EH (cell line): ENCODE results near the gene RIMS1.
"Not testable (repeated sequence)": the region's sequence is repeated elsewhere in the genome, so short reads cannot be mapped to it uniquely, and the experiment has no call there.

ENCODE experiments used
- DNase-seq: peaks from one replicate; pipeline ENCODE4 v3.0.0-alpha.2; 2015; ENCODE audit warnings: low read depth

Gene RIMS1

GRCh38 chr6:71977884-71978283 is 91.5 kb downstream of the RIMS1 start:
- DNase-seq: no peak

- DNase-seq: peak; percentile 2
Observed at GRCh38 chr6:71979911-71980310, 93.6 kb downstream of the RIMS1 start.

- no peak for DNase-seq
Observed at GRCh38 chr6:71982389-71982788, 96.0 kb downstream of the RIMS1 start.

- DNase-seq: no peak
Observed at GRCh38 chr6:71983131-71983530, 96.8 kb downstream of the RIMS1 start.

DNA sequence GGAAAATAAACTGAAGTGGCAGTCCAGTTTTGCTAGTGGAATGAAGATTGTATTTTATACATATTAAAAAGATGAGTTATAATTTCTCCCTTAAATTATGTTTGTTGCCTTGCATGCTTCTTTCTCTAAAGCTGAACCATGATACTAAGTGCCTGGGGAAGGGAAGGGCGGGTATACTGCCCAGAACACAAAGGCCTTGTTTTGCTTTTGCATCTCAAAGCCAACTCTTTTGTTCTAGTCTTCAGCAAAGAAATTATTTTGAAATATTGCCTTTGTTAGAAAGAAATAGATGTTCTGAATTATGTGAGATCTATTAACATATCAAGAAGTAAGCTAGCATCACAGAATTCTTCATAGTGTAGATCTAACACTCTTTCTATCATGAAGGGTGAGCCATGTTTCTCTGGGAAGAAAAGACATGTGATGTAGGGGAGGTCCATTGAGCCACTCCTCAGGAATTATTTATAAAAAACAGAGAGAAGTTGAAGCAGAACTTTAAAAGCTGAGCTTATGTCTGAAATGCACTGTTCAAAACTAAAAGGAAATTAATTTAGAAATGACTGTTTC is 108.4 kb downstream of the RIMS1 start:
- no peak for DNase-seq

GRCh38 chr6:71997341-71997740 is 111.0 kb downstream of the RIMS1 start:
- no peak for DNase-seq

GRCh38 chr6:72002415-72002814 is 116.1 kb downstream of the RIMS1 start:
- DNase-seq: no peak

DNA sequence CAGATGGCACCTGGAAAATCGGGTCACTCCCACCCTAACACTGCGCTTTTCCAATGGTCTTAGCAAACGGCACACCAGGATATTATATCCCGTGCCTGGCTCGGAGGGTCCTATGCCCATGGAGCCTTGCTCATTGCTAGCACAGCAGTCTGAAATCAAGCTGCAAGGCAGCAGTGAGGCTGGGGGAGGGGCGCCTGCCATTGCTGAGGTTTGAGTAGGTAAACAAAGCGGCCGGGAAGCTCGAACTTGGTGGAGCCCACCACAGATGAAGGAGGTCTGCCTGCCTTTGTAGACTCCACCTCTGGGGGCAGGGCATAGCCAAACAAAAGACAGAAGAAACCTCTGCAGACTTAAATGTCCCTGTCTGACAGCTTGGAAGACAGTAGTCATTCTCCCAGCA is 120.2 kb downstream of the RIMS1 start:
- not testable (repeated sequence) for DNase-seq

- DNase-seq: no peak
Observed at GRCh38 chr6:72022830-72023229, 136.5 kb downstream of the RIMS1 start.

GRCh38 chr6:72031471-72031870 is 145.1 kb downstream of the RIMS1 start:
- peak; percentile 30 for DNase-seq

DNA sequence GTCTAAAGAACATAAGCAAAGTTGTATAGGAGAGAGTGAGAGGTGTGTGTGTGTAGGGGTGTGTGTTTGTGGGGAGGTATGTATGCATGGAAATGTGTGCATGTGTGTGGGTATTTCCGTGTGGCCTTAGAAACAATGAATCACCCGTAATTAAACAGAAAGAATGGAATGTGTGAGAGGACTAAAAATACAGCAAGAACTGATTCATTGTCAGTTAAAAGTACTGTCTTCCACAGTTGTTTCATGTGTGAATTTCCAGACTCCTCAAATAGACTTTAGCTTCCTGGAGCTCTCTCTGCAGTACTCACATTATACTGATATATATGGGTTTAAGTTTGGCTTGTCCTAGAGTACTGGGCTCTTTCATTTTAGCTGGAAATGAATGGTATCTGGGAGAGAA is 145.7 kb downstream of the RIMS1 start:
- peak; percentile 47 for DNase-seq

DNA sequence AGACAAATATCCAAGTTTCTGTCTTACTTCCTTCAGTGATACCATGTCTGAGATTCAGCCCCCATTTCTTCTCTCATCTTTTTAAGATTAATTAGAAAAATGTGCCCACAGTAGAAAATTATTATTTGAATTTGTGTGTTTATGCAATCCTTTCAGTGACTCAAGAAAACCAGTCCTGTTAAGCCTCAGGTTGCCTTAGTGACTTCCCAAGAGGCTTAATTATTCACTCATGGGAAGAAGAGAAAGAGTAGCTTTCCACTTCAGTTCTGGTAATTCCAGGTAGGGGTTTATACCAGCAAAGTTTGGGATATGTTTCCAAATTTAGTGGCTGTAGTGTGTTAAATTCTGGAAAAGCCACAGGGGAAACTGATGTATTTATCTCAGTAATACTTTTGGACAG is 149.1 kb downstream of the RIMS1 start:
- DNase-seq: no peak

GRCh38 chr6:72035966-72036365 is 149.6 kb downstream of the RIMS1 start:
- DNase-seq: no peak

DNA sequence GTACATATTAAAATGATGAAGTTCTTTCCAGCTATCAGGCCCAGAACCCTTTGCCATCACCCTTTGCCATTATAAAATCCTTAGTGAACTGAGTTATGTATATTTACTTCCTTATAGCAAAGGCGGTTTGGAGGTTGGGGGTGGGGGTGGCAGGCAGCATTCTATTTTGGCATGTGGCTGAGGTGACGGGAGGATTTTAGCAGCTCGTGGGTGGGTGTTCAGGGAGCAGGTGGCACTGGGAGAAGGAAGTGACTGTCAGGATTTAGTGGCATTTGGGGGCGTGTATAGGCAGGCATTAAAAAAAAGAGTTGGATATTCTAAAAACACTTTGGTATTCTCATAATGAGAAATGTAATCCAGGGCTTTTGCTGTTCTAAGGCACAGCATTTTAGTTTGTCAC is 150.7 kb downstream of the RIMS1 start:
- no peak for DNase-seq

DNA sequence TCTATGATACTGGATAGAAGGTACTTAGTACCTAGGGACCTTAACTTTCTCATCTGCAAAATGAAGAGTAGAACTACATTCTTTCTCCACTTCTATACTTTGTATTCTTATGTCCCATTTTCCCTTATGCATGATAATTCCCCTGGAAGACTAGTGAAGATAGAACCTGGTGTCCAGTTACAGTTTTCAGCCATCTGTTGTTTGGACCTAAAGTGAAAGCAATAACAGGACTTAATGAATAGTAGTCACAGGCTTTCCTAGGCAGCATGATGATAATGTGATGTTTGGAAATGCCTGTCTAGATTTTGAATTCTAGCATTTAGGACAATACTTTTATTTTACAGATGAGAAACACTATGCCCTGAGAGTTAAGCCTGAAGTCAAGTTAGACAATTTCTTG is 153.8 kb downstream of the RIMS1 start:
- DNase-seq: no peak

- DNase-seq: peak; percentile 2
Observed at GRCh38 chr6:72042088-72042487, 155.7 kb downstream of the RIMS1 start.

GRCh38 chr6:72048080-72048479 is 161.7 kb downstream of the RIMS1 start:
- DNase-seq: peak; percentile 3

- no peak for DNase-seq
Observed at GRCh38 chr6:72049376-72049775, 163.0 kb downstream of the RIMS1 start.

DNA sequence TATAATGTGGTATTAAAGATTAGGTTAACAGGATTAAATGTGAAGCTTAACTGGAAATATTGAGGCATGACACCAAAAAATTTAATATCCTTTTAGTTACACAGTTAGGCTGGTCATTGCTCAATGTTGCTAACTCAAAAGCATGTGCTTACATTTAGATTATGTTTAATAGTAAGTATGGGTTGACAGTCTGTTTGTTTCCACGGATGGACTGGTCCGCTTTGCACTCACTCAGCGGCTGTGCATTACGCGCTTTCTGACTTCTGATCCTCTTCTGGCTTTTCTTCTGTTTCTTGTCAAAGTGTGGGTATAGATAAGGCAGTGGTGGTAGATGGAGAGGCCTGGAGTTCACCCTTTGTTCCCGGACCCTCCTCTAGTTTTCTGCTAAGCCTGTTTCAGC is 174.9 kb downstream of the RIMS1 start:
- DNase-seq: no peak

DNA sequence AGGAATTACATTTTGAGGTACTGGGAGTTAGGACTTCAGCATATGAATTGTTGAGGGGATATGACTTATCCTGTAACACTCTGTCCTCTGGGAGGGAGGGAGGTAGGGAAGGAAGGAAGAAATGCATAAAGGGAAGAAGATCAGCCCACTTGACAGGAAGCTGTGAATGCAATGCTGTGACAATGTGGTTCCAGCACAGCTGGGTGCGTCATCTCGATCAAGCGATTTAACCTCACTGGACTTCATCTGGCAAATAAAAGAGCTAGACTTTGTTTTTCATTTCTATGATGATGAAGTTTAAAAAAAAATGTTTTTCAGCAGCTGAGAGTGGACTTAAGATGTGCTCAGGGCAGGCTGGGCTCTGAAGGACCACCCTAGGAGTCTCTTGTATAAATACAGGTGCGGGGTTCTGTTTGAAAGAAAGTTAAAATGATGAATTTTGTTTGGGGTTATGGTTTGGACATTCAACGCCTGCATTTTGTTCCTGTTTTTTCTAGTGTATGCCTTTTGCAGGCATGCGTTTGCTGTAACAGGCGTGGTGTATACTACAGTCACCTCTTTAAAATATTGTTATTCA is 178.1 kb downstream of the RIMS1 start:
- DNase-seq: no peak

GRCh38 chr6:72078096-72078495 is 191.7 kb downstream of the RIMS1 start:
- no peak for DNase-seq

- no peak for DNase-seq
Observed at GRCh38 chr6:72080260-72080941, 194.1 kb downstream of the RIMS1 start.

DNA sequence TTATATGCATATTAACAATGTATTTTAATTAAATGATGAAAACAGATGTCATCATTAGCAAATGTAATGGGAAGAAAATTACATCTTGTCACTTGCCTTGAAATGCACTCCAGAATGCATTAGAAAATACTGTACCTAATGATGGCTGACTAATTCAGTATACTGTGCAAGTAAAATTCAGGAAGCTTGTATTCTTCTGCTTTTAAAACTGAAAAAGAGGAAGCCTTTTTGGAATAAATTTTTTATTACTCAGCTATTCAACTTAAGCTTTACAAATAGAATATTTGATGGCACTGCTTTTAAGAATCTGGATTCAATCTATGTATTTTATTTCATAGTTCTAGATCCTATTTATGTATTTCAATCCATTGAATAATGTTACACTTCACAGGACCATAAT is 195.5 kb downstream of the RIMS1 start:
- DNase-seq: no peak

DNA sequence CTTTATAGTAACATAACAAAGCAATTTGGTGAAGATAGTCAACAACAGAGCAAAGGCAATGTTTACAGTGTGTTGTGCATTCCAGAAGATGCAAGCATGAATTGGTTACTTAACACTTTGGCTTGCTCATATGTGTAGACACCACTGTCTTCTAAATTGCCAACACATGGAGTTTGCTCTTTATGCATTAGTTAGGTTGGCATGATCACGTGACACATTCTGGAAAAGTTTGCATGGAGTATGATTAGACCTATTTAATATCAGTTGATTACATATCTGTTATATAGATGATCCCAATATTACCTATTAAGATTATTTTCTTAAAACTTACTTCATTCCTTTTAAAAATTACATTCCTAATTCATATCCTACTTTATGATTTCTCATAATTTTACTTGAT is 197.6 kb downstream of the RIMS1 start:
- DNase-seq: no peak
